Measurements from ENCODE around the gene TMEM174.

GRCh38 chr5:73183000-73183399 is 10.0 kb downstream of the TMEM174 start:
- TF ChIP-seq ZNF274 (IDR thresholded peaks at IDR 0.05; ENCODE audit: low read depth, low read length) (no peak), YY1 (IDR thresholded peaks at IDR 0.05; ENCODE audit: insufficient read depth, insufficient read length) (no peak)
